Ovary (tissue), 9 donors: ENCODE data around the gene CDKN2B-AS1. TPM values are rescaled to one million over a fixed set of nuclear protein-coding genes. Genes with fewer than 3 reads are reported as not detected.

Experiments
- DNase-seq, 5 donors: peaks; one replicate each; pipeline ENCODE4 v3.0.0-alpha.2; 2019 to 2020
- H3K27ac ChIP-seq, 2 donors: fragments of 200-600 bp; one replicate each; pipeline versions ENCODE4 v1.5.1 to v1.8.0; 2019 to 2022
- H3K27me3 ChIP-seq: fragments of 200-600 bp; one replicate; pipeline ENCODE4 v1.8.0; 2022
- H3K36me3 ChIP-seq: fragments of 200-600 bp; sonication (generic); one replicate; pipeline ENCODE4 v1.5.1; 2019
- H3K4me1 ChIP-seq: one replicate; pipeline ENCODE4 v1.8.1; 2013; ENCODE audit warnings: mild to moderate bottlenecking, moderate library complexity; ENCODE audit not compliant: insufficient read depth
- H3K4me3 ChIP-seq: fragments of 200-600 bp; sonication (generic); one replicate; pipeline ENCODE4 v1.5.1; 2017
- H3K9me3 ChIP-seq, 2 donors: fragments of 200-600 bp in 1 of 2; sonication (generic) in 1 of 2; one replicate each; pipeline versions ENCODE4 v1.5.1 to v1.8.1; 2013 to 2019; ENCODE audit warnings: mild to moderate bottlenecking in 1 of 2, moderate library complexity in 1 of 2
- CTCF ChIP-seq, 3 donors: fragments of 450-650 bp in 2 of 3; fragments of 200-600 bp in 1 of 3; IDR thresholded peaks; one replicate each; pipeline versions ENCODE4 v1.5.1 to v1.8.0; 2016 to 2022; ENCODE audit warnings: antibody characterized with exemption in 3 of 3, mild to moderate bottlenecking in 1 of 3
- EP300 ChIP-seq: sonication (generic); formaldehyde crosslinking; IDR thresholded peaks from one replicate; pipeline ENCODE4 v1.6.1; 2017; ENCODE audit warnings: antibody characterized with exemption
- POLR2A ChIP-seq: fragments of 450-650 bp; IDR thresholded peaks from one replicate; pipeline ENCODE4 v1.6.1; 2017; ENCODE audit warnings: antibody characterized with exemption, mild to moderate bottlenecking, moderate library complexity
- WGBS, 3 donors: extraction: QIAGEN DNeasy Blood & Tissue Kit in 1 of 3; methylation state at CpG; one replicate each; pipeline versions ENCODE4 v1.1.5 to v1.1.7; 2013 to 2017; 5-methylcytosine and 5-hydroxymethylcytosine counted together
- intact Hi-C, 4 donors: fragments of 100-400 bp; cut with DNase I; formaldehyde crosslinking; loops; one replicate each; pipeline versions ENCODE4 v1.11.0 to v1.15.1; 2022 to 2023
- polyA plus RNA-seq, 2 donors: library from polyadenylated mRNA; stranded (reverse); fragments of 200-250 nt in 1 of 2; fragments of 350-450 nt in 1 of 2; fragmentation: Illumina TruSeq in 1 of 2; extraction: RNeasy Lipid Tissue Mini Kit (QIAGEN cat#74804) in 1 of 2; gene quantifications; one replicate each; pipeline ENCODE4 v1.2.3, GENCODE V29; 2013 to 2014
- total RNA-seq, 7 donors: library from RNA; depleted of rRNA in 2 of 7; stranded (reverse); fragments of >200 nt in 2 of 7; fragmentation: NEBNext Ultra II Directional in 3 of 7; extraction: Animal tissue kit (Norgen Biotek cat#: 25700) in 3 of 7; gene quantifications; one replicate each; pipeline versions ENCODE4 v1.1.0 to v1.2.4, GENCODE V29; 2016 to 2023
- donor health status: DM: no; HTN: no; CAD: no; lungs with moderate emphysema.
- donor health status: DM: no; HTN: no; CAD: no.
- donor health status: Bipolar disorder and iron deficiency.
- donor health status: DM: yes; HTN: yes; CAD: no.
- donor health status: DM: no; HTN: no; CAD: no.
- donor health status: DM: yes; HTN: yes; CAD: no.

The CDKN2B-AS1 gene
- total and polyA plus RNA-seq, 9 donors = 0.06 to 2.1 (median 0.58) TPM; not detected in 1

DNA sequence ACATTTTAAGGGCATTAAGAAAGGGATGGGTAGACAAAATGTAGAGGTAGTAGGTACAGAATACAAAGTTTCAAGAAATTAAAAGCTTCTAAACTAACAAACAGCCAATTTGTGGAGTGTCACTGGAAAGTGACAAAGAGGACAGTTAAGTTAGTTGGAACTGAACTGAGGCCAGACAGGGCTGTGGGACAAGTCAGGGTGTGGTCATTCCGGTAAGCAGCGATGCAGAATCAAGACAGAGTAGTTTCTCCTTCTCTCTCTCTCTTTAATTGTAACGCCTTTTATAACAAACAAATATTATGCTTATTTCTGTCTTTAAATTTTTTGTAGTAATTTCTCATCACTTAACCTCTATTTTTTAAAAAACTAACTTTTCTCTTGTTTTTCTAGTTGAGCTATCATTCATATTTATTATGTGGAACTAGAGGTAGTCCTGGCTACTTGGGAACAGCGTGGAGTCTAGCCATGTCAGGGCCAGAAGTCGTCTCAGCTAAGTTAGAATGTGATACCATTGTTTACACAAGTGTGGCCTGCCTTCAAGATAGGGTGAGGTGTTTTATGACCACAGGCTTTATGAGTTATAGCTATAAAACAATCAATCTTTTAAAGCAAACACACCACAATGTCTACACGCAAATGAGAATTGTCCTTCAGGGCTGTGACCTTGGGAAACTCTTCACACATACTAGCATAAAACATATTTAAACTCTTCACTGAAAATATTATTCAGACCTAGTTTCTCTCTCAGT, 129.8 kb downstream of the CDKN2B-AS1 start:
- Histone ChIP-seq H3K27ac (no peak overlapping the region), H3K4me1 (no peaks in the 10 kb centered on the region), H3K4me3 (no peak overlapping the region), H3K27me3 (no peaks in the 10 kb centered on the region), H3K9me3 (no peaks in the 10 kb centered on the region), H3K36me3 (no peaks in the 10 kb centered on the region)
- 47 to 55% (median 53%) methylated on average over 6 of the region's 6 CpGs for WGBS, 3 donors
- no peak for DNase-seq
- TF ChIP-seq CTCF (IDR thresholded peaks at IDR 0.05) = no peak
- no peak for TF ChIP-seq POLR2A
- no peak for TF ChIP-seq EP300
- intact Hi-C loops = no loop called here

GRCh38 chr9:22129133-22129532, 134.5 kb downstream of the CDKN2B-AS1 start:
- Histone ChIP-seq H3K9me3 (no peaks in the 10 kb centered on the region), H3K27me3 (no peaks in the 10 kb centered on the region), H3K4me1 (no peaks in the 10 kb centered on the region), H3K36me3 (no peaks in the 10 kb centered on the region), H3K4me3 (no peak overlapping the region), H3K27ac (no peak overlapping the region)
- no peak for DNase-seq
- intact Hi-C loops = no loop called here
- 10 to 12% (median 12%) methylated on average over 1 of the region's 1 CpG for WGBS, 3 donors
- TF ChIP-seq CTCF (IDR thresholded peaks at IDR 0.05) = no peak
- TF ChIP-seq EP300 = no peak
- TF ChIP-seq POLR2A = no peak

- 64 to 79% (median 64%) methylated on average over 3 of the region's 3 CpGs for WGBS, 3 donors
- intact Hi-C loops = no loop called here
- DNase-seq = no peak
- Histone ChIP-seq H3K4me1 (no peaks in the 10 kb centered on the region), H3K27ac (no peak overlapping the region), H3K4me3 (no peak overlapping the region), H3K36me3 (no peaks in the 10 kb centered on the region), H3K27me3 (no peaks in the 10 kb centered on the region), H3K9me3 (no peaks in the 10 kb centered on the region)
- no peak for TF ChIP-seq POLR2A
- no peak for TF ChIP-seq CTCF (IDR thresholded peaks at IDR 0.05)
- no peak for TF ChIP-seq EP300
Observed at GRCh38 chr9:22129633-22130032, 135.0 kb downstream of the CDKN2B-AS1 start.

DNA sequence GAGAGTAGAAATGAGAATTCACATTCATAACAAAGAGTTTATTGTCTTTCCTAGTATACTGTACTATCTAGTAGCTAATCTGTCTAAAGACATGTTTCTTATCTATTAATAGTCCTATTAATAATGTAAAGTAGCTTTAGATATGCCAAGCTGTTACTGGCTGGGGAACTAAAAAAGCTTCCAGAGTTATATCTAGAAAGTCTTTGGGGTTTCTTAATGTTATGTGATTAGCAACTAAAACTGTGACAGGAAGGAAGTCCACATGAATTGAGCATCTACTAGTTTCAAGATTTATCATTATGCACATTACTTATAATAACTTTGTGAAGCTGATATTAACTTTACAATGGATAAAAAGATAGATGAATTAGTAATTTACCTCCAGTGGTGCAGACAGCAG, 137.2 kb downstream of the CDKN2B-AS1 start:
- Histone ChIP-seq H3K36me3 (no peaks in the 10 kb centered on the region), H3K27ac (no peak overlapping the region), H3K27me3 (no peaks in the 10 kb centered on the region), H3K9me3 (no peaks in the 10 kb centered on the region), H3K4me3 (no peak overlapping the region), H3K4me1 (no peaks in the 10 kb centered on the region)
- DNase-seq = no peak
- no peak for TF ChIP-seq EP300
- no peak for TF ChIP-seq CTCF (IDR thresholded peaks at IDR 0.05)
- no peak for TF ChIP-seq POLR2A
- intact Hi-C loops = no loop called here
